HUES48 (cell line): ENCODE measurements around the gene UVRAG.
"Not testable (repeated sequence)": the region's sequence is repeated elsewhere in the genome, so short reads cannot be mapped to it uniquely, and the experiment has no call there.

Experiments
- H3K27ac ChIP-seq: one replicate; pipeline ENCODE4 v1.7.0; 2013; ENCODE audit warnings: low read depth, low read length, inconsistent platforms
- H3K27me3 ChIP-seq: 2 replicates; pipeline ENCODE4 v1.6.1; 2013; ENCODE audit warnings: mild to moderate bottlenecking, low read length; ENCODE audit not compliant: control insufficient read depth, insufficient read depth
- H3K36me3 ChIP-seq: 2 replicates; pipeline ENCODE4 v1.6.1; 2013; ENCODE audit warnings: low read length; ENCODE audit not compliant: control insufficient read depth, insufficient read depth
- H3K4me1 ChIP-seq: 2 replicates; pipeline ENCODE4 v1.6.1; 2013; ENCODE audit warnings: mild to moderate bottlenecking, low read length; ENCODE audit not compliant: control insufficient read depth, insufficient read depth
- H3K4me3 ChIP-seq: 2 replicates; pipeline ENCODE4 v1.5.1; 2013; ENCODE audit warnings: mild to moderate bottlenecking, low read depth, low read length
- H3K9ac ChIP-seq: 2 replicates; pipeline ENCODE4 v1.6.1; 2013; ENCODE audit warnings: mild to moderate bottlenecking, low read depth, low read length, moderate library complexity
- H3K9me3 ChIP-seq: 2 replicates; pipeline ENCODE4 v1.6.1; 2013; ENCODE audit warnings: low read length; ENCODE audit not compliant: control insufficient read depth, insufficient read depth

Gene UVRAG

GRCh38 chr11:76049511-76049910 lies 234.5 kb downstream of the UVRAG start:
- Histone ChIP-seq H3K27me3 (no peaks in the 10 kb centered on the region), H3K36me3 (0 out of 2 replicates have a peak, but pooled peaks cover 2% of the 10 kb centered on the region), H3K4me1 (no peaks in the 10 kb centered on the region), H3K9me3 (peaks cover 15% of the 10 kb centered on the region; the same call in 1 of the 2 replicates), H3K9ac (no peak overlapping the region), H3K27ac (no peak overlapping the region), H3K4me3 (no peak overlapping the region)

- no peaks in the 10 kb centered on the region for H3K36me3 ChIP-seq
- H3K4me3 ChIP-seq = no peak overlapping the region
- H3K9me3 ChIP-seq = peaks cover 15% of the 10 kb centered on the region; the same call in 1 of the 2 replicates
- no peaks in the 10 kb centered on the region for H3K27me3 ChIP-seq
- no peaks in the 10 kb centered on the region for H3K4me1 ChIP-seq
- no peak overlapping the region for H3K9ac ChIP-seq
- no peak overlapping the region for H3K27ac ChIP-seq
Measured at GRCh38 chr11:76051937-76052336, 236.9 kb downstream of the UVRAG start.

GRCh38 chr11:76054330-76054729 lies 239.3 kb downstream of the UVRAG start:
- Histone ChIP-seq H3K9me3 (no peaks in the 10 kb centered on the region), H3K4me1 (peaks cover 7% of the 10 kb centered on the region), H3K27ac (no peak overlapping the region), H3K27me3 (no peaks in the 10 kb centered on the region), H3K9ac (no peak overlapping the region), H3K36me3 (no peaks in the 10 kb centered on the region), H3K4me3 (no peak overlapping the region)

- no peak overlapping the region for H3K27ac ChIP-seq
- H3K9me3 ChIP-seq = no peaks in the 10 kb centered on the region
- peaks cover 8% of the 10 kb centered on the region for H3K4me1 ChIP-seq
- H3K4me3 ChIP-seq = no peak overlapping the region
- H3K9ac ChIP-seq = no peak overlapping the region
- H3K36me3 ChIP-seq = no peaks in the 10 kb centered on the region
- no peaks in the 10 kb centered on the region for H3K27me3 ChIP-seq
Measured at GRCh38 chr11:76056876-76057275, 241.9 kb downstream of the UVRAG start.

- not testable (repeated sequence) for H3K27me3 ChIP-seq, H3K36me3 ChIP-seq
Measured at GRCh38 chr11:76060475-76061036, 245.5 kb downstream of the UVRAG start.

GRCh38 chr11:76062733-76063132 lies 247.7 kb downstream of the UVRAG start:
- H3K9me3 ChIP-seq = no peaks in the 10 kb centered on the region
- H3K27me3 ChIP-seq = no peaks in the 10 kb centered on the region
- H3K36me3 ChIP-seq = 0 out of 2 replicates have a peak, but pooled peaks cover under 1% of the 10 kb centered on the region
- H3K27ac ChIP-seq = no peak overlapping the region
- no peak overlapping the region for H3K9ac ChIP-seq
- peaks cover 36% of the 10 kb centered on the region for H3K4me1 ChIP-seq
- H3K4me3 ChIP-seq = no peak overlapping the region

More at GRCh38 chr11:76060475-76061036, 245.5 kb downstream of the UVRAG start:
- H3K4me3 ChIP-seq, H3K9me3 ChIP-seq, H3K27ac ChIP-seq, H3K9ac ChIP-seq: not testable (repeated sequence)
- peaks cover 37% of the 10 kb centered on the region for H3K4me1 ChIP-seq

GRCh38 chr11:76064192-76064591 lies 249.2 kb downstream of the UVRAG start:
- H3K9me3 ChIP-seq = no peaks in the 10 kb centered on the region
- peak overlapping the region; percentile 16; the same call in 1 of the 2 replicates for H3K4me3 ChIP-seq
- H3K27ac ChIP-seq = no peak overlapping the region
- H3K36me3 ChIP-seq = 0 out of 2 replicates have a peak, but pooled peaks cover 4% of the 10 kb centered on the region
- H3K9ac ChIP-seq = no peak overlapping the region
- H3K27me3 ChIP-seq = no peaks in the 10 kb centered on the region
- H3K4me1 ChIP-seq = peaks cover 33% of the 10 kb centered on the region

- Histone ChIP-seq H3K4me3 (no peak overlapping the region), H3K36me3 (0 out of 2 replicates have a peak, but pooled peaks cover 4% of the 10 kb centered on the region), H3K9ac (no peak overlapping the region), H3K9me3 (no peaks in the 10 kb centered on the region), H3K4me1 (peaks cover 29% of the 10 kb centered on the region), H3K27me3 (no peaks in the 10 kb centered on the region), H3K27ac (no peak overlapping the region)
Measured at GRCh38 chr11:76067099-76067498, 252.1 kb downstream of the UVRAG start.

- H3K4me3 ChIP-seq = no peak overlapping the region
- no peaks in the 10 kb centered on the region for H3K27me3 ChIP-seq
- H3K9me3 ChIP-seq = no peaks in the 10 kb centered on the region
- H3K4me1 ChIP-seq = peaks cover 17% of the 10 kb centered on the region
- no peak overlapping the region for H3K27ac ChIP-seq
- H3K9ac ChIP-seq = no peak overlapping the region
- H3K36me3 ChIP-seq = 0 out of 2 replicates have a peak, but pooled peaks cover 4% of the 10 kb centered on the region
Measured at GRCh38 chr11:76069001-76069400, 254.0 kb downstream of the UVRAG start.

GRCh38 chr11:76071090-76071489 lies 256.1 kb downstream of the UVRAG start:
- no peaks in the 10 kb centered on the region for H3K27me3 ChIP-seq
- H3K4me3 ChIP-seq = no peak overlapping the region
- no peaks in the 10 kb centered on the region for H3K9me3 ChIP-seq
- no peak overlapping the region for H3K9ac ChIP-seq
- 0 out of 2 replicates have a peak, but pooled peaks cover 4% of the 10 kb centered on the region for H3K36me3 ChIP-seq
- no peaks in the 10 kb centered on the region for H3K4me1 ChIP-seq
- H3K27ac ChIP-seq = no peak overlapping the region

- Histone ChIP-seq H3K27me3 (no peaks in the 10 kb centered on the region), H3K4me3 (no peak overlapping the region), H3K27ac (no peak overlapping the region), H3K9ac (no peak overlapping the region), H3K9me3 (no peaks in the 10 kb centered on the region), H3K4me1 (no peaks in the 10 kb centered on the region), H3K36me3 (no peaks in the 10 kb centered on the region)
Measured at GRCh38 chr11:76073724-76074123, 258.7 kb downstream of the UVRAG start.
